H9 (cell line): ENCODE measurements around the gene MRPL23. TPM values are rescaled to one million over a fixed set of nuclear protein-coding genes. Genes with fewer than 3 reads are reported as not detected.

Experiments used
- DNase-seq: peaks from one replicate; pipeline ENCODE4 v3.0.0-alpha.2; 2017
- H2AFZ ChIP-seq: one replicate; pipeline ENCODE4 v1.6.1; 2013; ENCODE audit warnings: mild to moderate bottlenecking, low read length, control low read depth, moderate library complexity
- H2AK5ac ChIP-seq: 2 replicates; pipeline ENCODE4 v1.6.1; 2013; ENCODE audit warnings: low read length, control low read depth, mixed read lengths; ENCODE audit not compliant: insufficient read length
- H2BK120ac ChIP-seq: one replicate; pipeline ENCODE4 v1.6.1; 2013; ENCODE audit warnings: low read depth, mild to moderate bottlenecking, low read length, control low read depth, inconsistent platforms; ENCODE audit not compliant: poor library complexity, severe bottlenecking
- H2BK12ac ChIP-seq: 2 replicates; pipeline ENCODE4 v1.6.1; 2013; ENCODE audit warnings: low read length, control low read depth, mixed read lengths, low read depth; ENCODE audit not compliant: insufficient read length
- H2BK15ac ChIP-seq: 2 replicates; pipeline ENCODE4 v1.6.1; 2013; ENCODE audit warnings: low read depth, low read length, control low read depth
- H2BK20ac ChIP-seq: one replicate; pipeline ENCODE4 v1.6.1; 2013; ENCODE audit warnings: low read depth, mild to moderate bottlenecking, low read length, control low read depth, inconsistent platforms; ENCODE audit not compliant: poor library complexity, severe bottlenecking
- H2BK5ac ChIP-seq: 2 replicates; pipeline ENCODE4 v1.6.1; 2013; ENCODE audit warnings: low read length, control low read depth, mixed read lengths; ENCODE audit not compliant: insufficient read length
- H3K14ac ChIP-seq: 2 replicates; pipeline ENCODE4 v1.6.1; 2013; ENCODE audit warnings: low read length, control low read depth; ENCODE audit not compliant: insufficient read depth
- H3K18ac ChIP-seq: 2 replicates; pipeline ENCODE4 v1.6.1; 2013; ENCODE audit warnings: low read depth, mild to moderate bottlenecking, mixed read lengths, low read length, control low read depth; ENCODE audit not compliant: insufficient read length
- H3K23ac ChIP-seq: 2 replicates; pipeline ENCODE4 v1.6.1; 2013; ENCODE audit warnings: low read length, control low read depth, mixed read lengths, low read depth; ENCODE audit not compliant: insufficient read length
- H3K23me2 ChIP-seq: 2 replicates; pipeline ENCODE4 v1.6.1; 2013; ENCODE audit warnings: low read depth, mild to moderate bottlenecking, mixed read lengths, low read length, control low read depth; ENCODE audit not compliant: insufficient read length, poor library complexity, severe bottlenecking
- H3K27ac ChIP-seq: 2 replicates; pipeline ENCODE4 v1.5.1; 2013; ENCODE audit warnings: low read length, control low read depth, mixed read lengths, low read depth; ENCODE audit not compliant: insufficient read length
- H3K27me3 ChIP-seq: 2 replicates; pipeline ENCODE4 v1.6.1; 2013; ENCODE audit warnings: low read length, control low read depth, inconsistent platforms; ENCODE audit not compliant: insufficient read depth
- H3K4ac ChIP-seq: 2 replicates; pipeline ENCODE4 v1.6.1; 2013; ENCODE audit warnings: low read depth, mild to moderate bottlenecking, control low read depth, inconsistent platforms, low read length, moderate library complexity
- H3K4me1 ChIP-seq: 2 replicates; pipeline ENCODE4 v1.6.1; 2013; ENCODE audit warnings: low read length, control low read depth, inconsistent platforms; ENCODE audit not compliant: insufficient read depth
- H3K4me2 ChIP-seq: 2 replicates; pipeline ENCODE4 v1.6.1; 2013; ENCODE audit warnings: low read length, control low read depth, mixed read lengths; ENCODE audit not compliant: insufficient read length, insufficient read depth
- H3K56ac ChIP-seq: 2 replicates; pipeline ENCODE4 v1.6.1; 2013; ENCODE audit warnings: low read depth, mild to moderate bottlenecking, mixed read lengths, low read length, control low read depth; ENCODE audit not compliant: insufficient read length
- H3K79me1 ChIP-seq: 2 replicates; pipeline ENCODE4 v1.6.1; 2013; ENCODE audit warnings: low read depth, mild to moderate bottlenecking, moderate library complexity, low read length, control low read depth, inconsistent platforms; ENCODE audit not compliant: insufficient read depth, poor library complexity, severe bottlenecking
- H3K79me2 ChIP-seq: 2 replicates; pipeline ENCODE4 v1.6.1; 2013; ENCODE audit warnings: low read length, control low read depth, inconsistent platforms; ENCODE audit not compliant: insufficient read depth
- H3K9ac ChIP-seq: 2 replicates; pipeline ENCODE4 v1.6.1; 2013; ENCODE audit warnings: low read length, control low read depth, mixed read lengths; ENCODE audit not compliant: insufficient read length; ENCODE audit errors: extremely low read depth
- H3K9me3 ChIP-seq: one replicate; pipeline ENCODE4 v1.6.1; 2013; ENCODE audit warnings: low read depth, low read length, inconsistent platforms; ENCODE audit not compliant: control insufficient read depth
- H3T11ph ChIP-seq: one replicate; pipeline ENCODE4 v1.6.1; 2013; ENCODE audit warnings: mild to moderate bottlenecking, low read length, control low read depth, inconsistent platforms
- H4K20me1 ChIP-seq: one replicate; pipeline ENCODE4 v1.6.1; 2013; ENCODE audit not compliant: control insufficient read depth, insufficient read length, insufficient read depth
- H4K5ac ChIP-seq: 2 replicates; pipeline ENCODE4 v1.6.1; 2013; ENCODE audit warnings: low read depth, mild to moderate bottlenecking, mixed read lengths, low read length, control low read depth; ENCODE audit not compliant: insufficient read length
- H4K8ac ChIP-seq: replicated peaks from 2 replicates; pipeline ENCODE4 v1.6.1; 2013; ENCODE audit warnings: low read length, control low read depth, mixed read lengths, low read depth; ENCODE audit not compliant: insufficient read length
- H4K91ac ChIP-seq: 2 replicates; pipeline ENCODE4 v1.6.1; 2013; ENCODE audit warnings: low read depth, mild to moderate bottlenecking, moderate library complexity, mixed read lengths, low read length, control low read depth; ENCODE audit not compliant: insufficient read length
- H3K27ac Mint-ChIP-seq, 3 experiments: 2 replicates in 2 of 3; 3 replicates in 1 of 3; pipeline ENCODE4 v1.8.0; 2020 to 2021; ENCODE audit warnings: mixed read lengths in 3 of 3, mild to moderate bottlenecking in 1 of 3, moderate library complexity in 1 of 3
- H3K27me3 Mint-ChIP-seq: 2 replicates; pipeline ENCODE4 v1.8.0; 2021; ENCODE audit warnings: low read depth, mild to moderate bottlenecking, moderate library complexity, mixed read lengths
- H3K36me3 Mint-ChIP-seq, 3 experiments: 2 replicates in 2 of 3; 3 replicates in 1 of 3; pipeline ENCODE4 v1.8.0; 2020 to 2021; ENCODE audit warnings: low read depth in 3 of 3, mixed read lengths in 3 of 3; ENCODE audit not compliant: insufficient read depth in 1 of 3
- H3K4me1 Mint-ChIP-seq, 2 experiments: 2 replicates each; pipeline ENCODE4 v1.8.0; 2020; ENCODE audit warnings: mixed read lengths in 2 of 2
- H3K4me3 Mint-ChIP-seq, 2 experiments: 2 replicates in 1 of 2; 3 replicates in 1 of 2; pipeline ENCODE4 v1.8.0; 2020 to 2021; ENCODE audit warnings: mild to moderate bottlenecking in 2 of 2, mixed read lengths in 2 of 2, moderate library complexity in 1 of 2
- H3K9me3 Mint-ChIP-seq, 2 experiments: 2 replicates in 1 of 2; 3 replicates in 1 of 2; pipeline ENCODE4 v1.8.0; 2020; ENCODE audit warnings: mild to moderate bottlenecking in 2 of 2, mixed read lengths in 2 of 2, moderate library complexity in 1 of 2
- WGBS: extraction: QIAGEN DNeasy Blood & Tissue Kit; methylation state at CpG from one replicate; pipeline ENCODE4 v1.1.7; 2013; ENCODE audit warnings: missing lambda C conversion rate, low lambda C conversion rate, mixed read lengths; ENCODE audit not compliant: insufficient read length; ENCODE audit errors: extremely low coverage; 5-methylcytosine and 5-hydroxymethylcytosine counted together
- total RNA-seq: library from RNA; stranded (reverse); gene quantifications from 2 replicates; pipeline ENCODE4 v1.2.1, GENCODE V29; 2021
- TF ChIP-seq, protein P1 (sequence below): fragments of 200-600 bp; sonication (generic); conservative IDR thresholded peaks from 3 replicates; pipeline ENCODE4 v1.8.0; 2021; ENCODE audit warnings: antibody characterized with exemption, mild to moderate bottlenecking

Gene MRPL23
- total RNA-seq, 1 experiment from 2014 or later, result 67.3 TPM

DNA sequence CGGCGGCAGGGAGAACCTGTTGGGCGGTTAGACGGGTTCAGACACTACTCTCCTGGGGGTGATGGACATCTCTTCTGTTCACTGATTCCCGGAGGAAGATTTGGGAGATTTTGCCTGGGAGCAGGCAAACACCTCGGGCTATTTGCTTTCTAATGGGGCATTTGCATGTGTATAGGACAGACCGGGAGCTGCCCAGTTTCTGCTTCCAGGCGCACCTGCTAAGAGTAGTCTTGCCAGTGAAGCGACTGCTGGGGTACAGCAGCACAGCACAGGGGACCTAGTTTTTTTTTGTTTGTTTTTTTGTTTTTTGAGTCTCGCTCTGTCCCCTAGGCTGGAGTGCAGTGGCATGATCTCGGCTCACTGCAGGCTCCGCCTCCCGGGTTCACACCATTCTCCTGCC, 57.3 kb downstream of the MRPL23 start:
- Histone ChIP-seq H4K8ac (no peak overlapping the region), H4K20me1 (no peaks in the 10 kb centered on the region), H3K14ac (no peak overlapping the region), H3T11ph (no peak overlapping the region), H3K23me2 (no peaks in the 10 kb centered on the region), H3K4ac (no peak overlapping the region), H2BK12ac (no peak overlapping the region), H2AFZ (no peak overlapping the region), H3K79me2 (no peaks in the 10 kb centered on the region), H2AK5ac (no peak overlapping the region), H3K23ac (no peak overlapping the region), H4K91ac (no peak overlapping the region), H2BK5ac (no peak overlapping the region), H3K4me1 (no peaks in the 10 kb centered on the region), H3K9ac (no peak overlapping the region), H2BK120ac (no peak overlapping the region), H3K27ac (no peak overlapping the region), H3K79me1 (no peaks in the 10 kb centered on the region), H3K27me3 (no peaks in the 10 kb centered on the region), H2BK15ac (no peak overlapping the region), H3K18ac (no peak overlapping the region), H3K56ac (no peak overlapping the region), H2BK20ac (no peak overlapping the region), H3K4me2 (no peak overlapping the region), H4K5ac (no peak overlapping the region), H3K9me3 (no peaks in the 10 kb centered on the region)
- Mint-ChIP-seq H3K4me1 (no peaks in the 10 kb centered on the region), H3K27me3 (no peaks in the 10 kb centered on the region), H3K9me3 (no peaks in the 10 kb centered on the region), H3K36me3 (no peaks in the 10 kb centered on the region), H3K4me3 (no peak overlapping the region), H3K27ac (no peak overlapping the region)
- no peak for DNase-seq
- no CpG with 5 or more reads among the region's 13 CpGs for WGBS
- TF ChIP-seq, protein P1, sequence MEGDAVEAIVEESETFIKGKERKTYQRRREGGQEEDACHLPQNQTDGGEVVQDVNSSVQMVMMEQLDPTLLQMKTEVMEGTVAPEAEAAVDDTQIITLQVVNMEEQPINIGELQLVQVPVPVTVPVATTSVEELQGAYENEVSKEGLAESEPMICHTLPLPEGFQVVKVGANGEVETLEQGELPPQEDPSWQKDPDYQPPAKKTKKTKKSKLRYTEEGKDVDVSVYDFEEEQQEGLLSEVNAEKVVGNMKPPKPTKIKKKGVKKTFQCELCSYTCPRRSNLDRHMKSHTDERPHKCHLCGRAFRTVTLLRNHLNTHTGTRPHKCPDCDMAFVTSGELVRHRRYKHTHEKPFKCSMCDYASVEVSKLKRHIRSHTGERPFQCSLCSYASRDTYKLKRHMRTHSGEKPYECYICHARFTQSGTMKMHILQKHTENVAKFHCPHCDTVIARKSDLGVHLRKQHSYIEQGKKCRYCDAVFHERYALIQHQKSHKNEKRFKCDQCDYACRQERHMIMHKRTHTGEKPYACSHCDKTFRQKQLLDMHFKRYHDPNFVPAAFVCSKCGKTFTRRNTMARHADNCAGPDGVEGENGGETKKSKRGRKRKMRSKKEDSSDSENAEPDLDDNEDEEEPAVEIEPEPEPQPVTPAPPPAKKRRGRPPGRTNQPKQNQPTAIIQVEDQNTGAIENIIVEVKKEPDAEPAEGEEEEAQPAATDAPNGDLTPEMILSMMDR, result no peak

Other genes with a start within 250 kb of the MRPL23 start
- 0.59 and 0.77 TPM in 2 replicates for gene IFITM10, start 196.7 kb upstream of the MRPL23 start, total RNA-seq
- 158 and 161 TPM in 2 replicates for gene CTSD, start 183.4 kb upstream of the MRPL23 start, total RNA-seq
- not detected in 2 replicates for gene SYT8, start 112.3 kb upstream of the MRPL23 start, total RNA-seq
- not detected in 2 replicates for gene TNNI2, start 108.4 kb upstream of the MRPL23 start, total RNA-seq
- not detected in 2 replicates for gene LSP1, start 94.2 kb upstream of the MRPL23 start, total RNA-seq
- gene PRR33, start 55.4 kb upstream of the MRPL23 start, total RNA-seq, result not detected in 2 replicates
- gene TNNT3, start 27.6 kb upstream of the MRPL23 start, total RNA-seq, result not detected in 2 replicates
- gene H19, start 50.5 kb downstream of the MRPL23 start, total RNA-seq, result 10.7 TPM in 2 replicates
- gene IGF2, start 192.1 kb downstream of the MRPL23 start, total RNA-seq, result 2.8 and 3.1 TPM in 2 replicates
- not detected in 2 replicates for gene INS, start 213.9 kb downstream of the MRPL23 start, total RNA-seq
- gene TH, start 224.5 kb downstream of the MRPL23 start, total RNA-seq, result not detected in 2 replicates